A673 (cell line): ENCODE measurements around the gene PFKFB3.

Source experiments
- CTCF ChIP-seq: fragments of 300-800, 200-600 bp; sonication (generic); conservative IDR thresholded peaks from 2 replicates; pipeline ENCODE4 v1.5.1; 2017; ENCODE audit warnings: low read depth, mild to moderate bottlenecking, antibody characterized with exemption, low read length, moderate library complexity, mixed read lengths
- EZH2 ChIP-seq: fragments of 200-600 bp; sonication (generic); IDR thresholded peaks from 2 replicates; pipeline ENCODE4 v1.6.1; 2017; ENCODE audit warnings: borderline replicate concordance, low read depth, mild to moderate bottlenecking, mixed read lengths, antibody characterized with exemption, low read length; ENCODE audit not compliant: poor library complexity, severe bottlenecking

GRCh38 chr10:6215683-6216484 lies 13.2 kb downstream of the PFKFB3 start:
- TF ChIP-seq CTCF (no peak), EZH2 (no peak)
